RWPE2 (cell line): ENCODE results near the gene HNRNPUL2.
"Not testable (repeated sequence)": the region's sequence is repeated elsewhere in the genome, so short reads cannot be mapped to it uniquely, and the experiment has no call there.

Experiments
- ATAC-seq: fragments of 200-7000 bp; cut with Tn5 transposase; 3 replicates; pipeline ENCODE4 v1.9.1; 2021; ENCODE audit warnings: low read depth
- DNase-seq: peaks from one replicate; pipeline ENCODE4 v3.0.0-alpha.2; 2020; ENCODE audit warnings: low spot score
- H3K27ac ChIP-seq: fragments of 450-650 bp; 2 replicates; pipeline ENCODE4 v1.5.1; 2017; ENCODE audit warnings: mild to moderate bottlenecking; ENCODE audit not compliant: poor library complexity, severe bottlenecking
- H3K27me3 ChIP-seq: fragments of 250-450 bp; sonication (Bioruptor Pico); 2 replicates; pipeline ENCODE4 v1.5.1; 2021; ENCODE audit warnings: mild to moderate bottlenecking, moderate library complexity; ENCODE audit not compliant: insufficient read depth, poor library complexity, severe bottlenecking
- H3K36me3 ChIP-seq: fragments of 250-450 bp; sonication (Bioruptor Pico); 2 replicates; pipeline ENCODE4 v1.5.1; 2020; ENCODE audit warnings: low read depth, mild to moderate bottlenecking, moderate library complexity
- H3K4me1 ChIP-seq: fragments of 250-450 bp; sonication (Bioruptor Pico); 2 replicates; pipeline ENCODE4 v1.5.1; 2021; ENCODE audit warnings: mild to moderate bottlenecking, moderate library complexity; ENCODE audit not compliant: insufficient read depth, poor library complexity, severe bottlenecking
- H3K4me3 ChIP-seq: fragments of 250-450 bp; sonication (Bioruptor Pico); 2 replicates; pipeline ENCODE4 v1.5.1; 2021; ENCODE audit warnings: mild to moderate bottlenecking, moderate library complexity; ENCODE audit not compliant: severe bottlenecking
- H3K9me3 ChIP-seq: fragments of 250-450 bp; sonication (Bioruptor Pico); 2 replicates; pipeline ENCODE4 v1.5.1; 2021; ENCODE audit warnings: mild to moderate bottlenecking, moderate library complexity; ENCODE audit not compliant: severe bottlenecking
- TF ChIP-seq, protein P1 (sequence below): fragments of 450-650 bp; IDR thresholded peaks from one replicate; pipeline ENCODE4 v1.5.1; 2017; ENCODE audit warnings: mild to moderate bottlenecking, moderate library complexity; ENCODE audit not compliant: poor library complexity, severe bottlenecking

HNRNPUL2 gene

DNA sequence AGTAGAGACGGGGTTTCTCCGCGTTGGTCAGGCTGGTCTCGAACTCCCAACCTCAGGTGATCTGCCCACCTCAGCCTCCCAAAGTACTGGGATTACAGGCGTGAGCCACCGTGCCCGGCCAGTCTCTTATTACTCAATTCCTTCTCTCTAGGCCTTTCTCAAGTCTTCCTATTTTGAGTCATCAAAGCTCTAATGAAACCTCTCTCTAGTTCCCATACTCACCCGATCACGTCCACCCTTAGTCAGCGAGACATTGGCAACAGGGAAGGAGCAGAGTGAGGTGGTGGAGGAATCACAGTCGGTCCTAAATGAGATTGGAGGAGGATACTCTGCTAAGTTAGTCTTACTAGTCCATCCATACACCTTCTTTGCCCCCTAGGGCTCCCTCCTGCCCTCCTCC is 25.0 kb downstream of the HNRNPUL2 start:
- no peak for DNase-seq
- no peak overlapping the region for H3K27ac ChIP-seq
- no peak overlapping the region for H3K4me3 ChIP-seq
- H3K9me3 ChIP-seq: no peaks in the 10 kb centered on the region
- ATAC-seq: no peak
- TF ChIP-seq, protein P1, sequence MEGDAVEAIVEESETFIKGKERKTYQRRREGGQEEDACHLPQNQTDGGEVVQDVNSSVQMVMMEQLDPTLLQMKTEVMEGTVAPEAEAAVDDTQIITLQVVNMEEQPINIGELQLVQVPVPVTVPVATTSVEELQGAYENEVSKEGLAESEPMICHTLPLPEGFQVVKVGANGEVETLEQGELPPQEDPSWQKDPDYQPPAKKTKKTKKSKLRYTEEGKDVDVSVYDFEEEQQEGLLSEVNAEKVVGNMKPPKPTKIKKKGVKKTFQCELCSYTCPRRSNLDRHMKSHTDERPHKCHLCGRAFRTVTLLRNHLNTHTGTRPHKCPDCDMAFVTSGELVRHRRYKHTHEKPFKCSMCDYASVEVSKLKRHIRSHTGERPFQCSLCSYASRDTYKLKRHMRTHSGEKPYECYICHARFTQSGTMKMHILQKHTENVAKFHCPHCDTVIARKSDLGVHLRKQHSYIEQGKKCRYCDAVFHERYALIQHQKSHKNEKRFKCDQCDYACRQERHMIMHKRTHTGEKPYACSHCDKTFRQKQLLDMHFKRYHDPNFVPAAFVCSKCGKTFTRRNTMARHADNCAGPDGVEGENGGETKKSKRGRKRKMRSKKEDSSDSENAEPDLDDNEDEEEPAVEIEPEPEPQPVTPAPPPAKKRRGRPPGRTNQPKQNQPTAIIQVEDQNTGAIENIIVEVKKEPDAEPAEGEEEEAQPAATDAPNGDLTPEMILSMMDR: no peak
- H3K36me3 ChIP-seq: peaks cover 15% of the 10 kb centered on the region
- peaks cover 2% of the 10 kb centered on the region for H3K4me1 ChIP-seq
- no peaks in the 10 kb centered on the region for H3K27me3 ChIP-seq

DNA sequence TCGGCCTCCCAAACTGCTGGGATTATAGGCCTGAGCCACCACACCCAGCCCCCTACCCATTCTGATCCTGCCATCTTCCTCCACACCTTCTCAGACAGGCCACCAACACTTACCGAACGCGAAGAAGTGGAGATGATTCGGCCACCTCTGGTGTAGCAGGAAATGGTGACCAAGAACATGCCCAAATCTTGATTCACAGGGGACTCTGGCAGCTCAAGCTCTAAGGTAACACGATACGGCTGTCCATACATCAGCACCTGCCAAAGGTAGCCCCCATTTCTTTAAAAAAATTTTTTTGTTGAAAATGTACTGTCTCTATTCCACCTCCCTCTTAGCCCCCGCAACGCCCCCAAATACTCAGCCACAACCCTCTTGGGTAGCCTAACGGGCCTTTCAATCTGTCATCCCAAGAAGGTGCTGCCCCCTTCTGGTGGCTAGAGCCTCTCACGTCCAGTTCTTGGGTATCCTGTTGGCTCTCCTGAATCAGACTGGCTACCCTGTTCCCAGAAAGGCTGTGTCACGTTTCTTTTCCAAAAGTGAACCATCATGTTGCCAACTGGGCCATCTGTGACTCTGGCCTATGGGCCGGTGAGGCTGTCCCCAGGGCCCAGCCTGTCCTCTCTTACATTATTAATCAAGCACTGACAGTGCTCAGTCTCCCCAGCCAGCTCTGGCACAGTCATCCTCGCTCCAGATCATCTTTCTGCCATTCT is 32.6 kb downstream of the HNRNPUL2 start:
- H3K27me3 ChIP-seq: no peaks in the 10 kb centered on the region
- TF ChIP-seq, protein P1: peak; percentile 74
- no peaks in the 10 kb centered on the region for H3K9me3 ChIP-seq
- peaks cover 21% of the 10 kb centered on the region for H3K36me3 ChIP-seq
- no peaks in the 10 kb centered on the region for H3K4me1 ChIP-seq
- no peak overlapping the region for H3K27ac ChIP-seq
- no peak for DNase-seq
- H3K4me3 ChIP-seq: no peak overlapping the region
- peak; percentile 67 for ATAC-seq

DNA sequence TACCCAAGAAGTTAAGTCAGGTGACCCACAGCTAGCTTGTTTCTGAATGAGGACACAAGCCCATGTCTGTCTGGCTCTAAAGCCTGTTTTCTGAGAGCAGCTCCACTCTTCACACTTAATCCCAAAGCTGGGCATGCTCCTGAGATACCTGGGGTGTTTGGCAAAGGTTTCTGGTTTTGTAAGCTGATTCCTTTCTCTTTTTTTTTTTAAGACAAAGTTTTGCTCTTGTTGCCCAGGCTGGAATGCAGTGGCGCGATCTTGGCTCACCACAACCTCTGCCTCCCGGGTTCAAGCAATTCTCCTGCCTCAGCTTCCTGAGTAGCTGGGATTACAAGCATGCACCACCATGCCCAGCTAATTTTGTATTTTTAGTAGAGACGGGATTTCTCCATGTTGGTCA is 33.6 kb downstream of the HNRNPUL2 start:
- not testable (repeated sequence) for H3K4me3 ChIP-seq, H3K4me1 ChIP-seq, ATAC-seq, H3K27me3 ChIP-seq, H3K9me3 ChIP-seq, H3K27ac ChIP-seq, DNase-seq
- H3K36me3 ChIP-seq: peaks cover 21% of the 10 kb centered on the region

DNA sequence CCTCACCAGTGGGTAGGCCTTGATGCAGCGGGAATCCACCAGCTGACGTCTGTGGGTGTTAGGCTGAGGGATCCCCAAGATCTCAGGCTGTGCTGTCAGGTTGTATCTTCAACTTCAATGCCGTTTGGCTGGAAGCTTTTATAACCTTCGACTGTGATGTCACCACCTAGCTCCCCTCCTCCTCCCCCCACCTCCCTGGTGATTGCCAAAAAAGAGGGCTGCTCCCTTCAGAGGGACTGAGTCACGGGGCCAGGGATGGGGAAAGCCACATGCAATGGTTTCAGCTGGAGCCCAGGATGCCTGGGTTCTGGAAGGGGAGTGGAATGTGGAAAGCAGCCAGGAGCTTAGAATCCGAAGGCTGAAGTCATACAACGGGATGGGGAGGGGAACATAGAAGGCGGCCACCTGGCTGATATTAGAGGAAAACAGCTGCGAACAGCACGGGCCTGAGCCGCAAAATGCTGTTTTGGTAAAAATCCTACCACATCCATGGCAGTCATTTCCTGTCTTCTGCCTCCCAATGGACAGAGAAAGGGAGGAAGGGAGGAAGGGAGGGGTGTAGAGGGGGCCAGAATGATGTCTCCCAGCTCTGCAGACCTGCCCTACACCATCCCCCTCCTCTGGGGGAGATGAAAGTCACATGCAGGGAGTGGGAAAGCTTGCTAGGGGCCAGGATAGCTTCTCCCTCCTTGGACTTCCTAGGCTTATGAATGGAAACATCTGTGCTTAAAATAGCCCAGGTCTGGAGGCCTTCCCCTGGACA is 37.7 kb downstream of the HNRNPUL2 start, which contains the start of gene LRRN4CL:
TSS of gene LRRN4CL (minus strand) at position 110 of the 763 bp plus-strand sequence. CDS start 1,022 bp downstream, outside the sequence.
- Histone ChIP-seq H3K27ac (no peak within 1 kb of the TSS), H3K36me3 (peaks cover 21% of the 10 kb centered on the region), H3K4me1 (no peaks in the 10 kb centered on the region), H3K4me3 (no peak within 1 kb of the TSS), H3K9me3 (no peaks in the 10 kb centered on the region), H3K27me3 (no peaks in the 10 kb centered on the region)
- TF ChIP-seq, protein P1: no peak
- ATAC-seq (peak; percentile 59), DNase-seq (no peak)

- DNase-seq: no peak
- Histone ChIP-seq H3K4me1 (no peaks in the 10 kb centered on the region), H3K27ac (no peak overlapping the region), H3K27me3 (no peaks in the 10 kb centered on the region), H3K36me3 (peaks cover 21% of the 10 kb centered on the region), H3K9me3 (no peaks in the 10 kb centered on the region), H3K4me3 (no peak overlapping the region)
- no peak for ATAC-seq
- TF ChIP-seq, protein P1: no peak
These were observed 38.8 kb downstream of the HNRNPUL2 start for GRCh38 chr11:62688491-62688890.
